Stimulated activated CD8-positive, alpha-beta memory T cell treated with anti-CD3 and anti-CD28 coated beads, Interleukin-4, amount 100 ng/mL, for 24 hours (primary cell): ENCODE results near the gene LNPK.
"Not testable (repeated sequence)": the region's sequence is repeated elsewhere in the genome, so short reads cannot be mapped to it uniquely, and the experiment has no call there.

Experiments
- DNase-seq: peaks from one replicate; pipeline ENCODE4 v3.0.0-alpha.2; 2020; ENCODE audit warnings: low read depth

The LNPK gene

GRCh38 chr2:175966839-175967238 is 35.2 kb downstream of the LNPK start:
- no peak for DNase-seq

DNA sequence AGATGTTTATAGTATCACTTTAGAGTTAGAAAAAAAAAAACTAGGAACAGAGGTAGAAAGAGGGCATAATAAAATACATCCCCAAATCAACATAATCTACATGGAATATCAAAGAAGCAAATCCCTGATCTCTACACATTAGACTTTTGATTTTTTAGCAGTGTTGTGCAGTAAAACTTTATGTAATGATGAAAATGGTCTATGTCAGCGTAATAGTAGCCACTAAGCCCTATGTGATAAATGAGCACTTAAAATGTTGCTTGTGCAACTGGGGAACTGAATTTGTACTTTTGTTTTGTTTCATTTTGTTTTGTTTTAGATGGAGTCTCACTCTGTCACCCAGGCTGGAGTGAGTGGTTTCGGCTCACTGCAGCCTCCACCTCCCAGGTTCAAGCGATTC is 36.3 kb downstream of the LNPK start:
- no peak for DNase-seq

GRCh38 chr2:175964195-175964594 is 37.9 kb downstream of the LNPK start:
- no peak for DNase-seq

GRCh38 chr2:175963171-175963570 is 38.9 kb downstream of the LNPK start:
- not testable (repeated sequence) for DNase-seq

DNA sequence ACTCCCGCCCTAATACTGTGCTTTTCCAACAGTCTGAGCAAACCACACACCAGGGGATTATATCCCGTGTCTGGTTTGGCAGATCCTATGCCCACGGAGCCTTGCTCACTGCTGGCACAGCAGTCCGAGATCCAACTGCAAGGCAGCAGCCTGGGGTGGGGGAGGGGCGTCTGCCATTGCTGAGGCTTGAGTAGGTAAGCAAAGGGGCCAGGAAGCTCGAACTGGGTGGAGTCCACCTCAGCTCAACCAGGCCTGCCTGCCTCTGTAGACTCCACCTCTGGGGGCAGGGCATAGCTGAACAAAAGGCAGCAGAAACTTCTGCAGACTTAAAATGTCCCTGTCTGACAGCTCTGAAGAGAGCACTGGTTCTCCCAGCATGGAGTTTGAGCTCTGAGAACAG is 44.2 kb downstream of the LNPK start:
- no peak for DNase-seq

- no peak for DNase-seq
These were observed 46.9 kb downstream of the LNPK start for GRCh38 chr2:175955136-175955535.

DNA sequence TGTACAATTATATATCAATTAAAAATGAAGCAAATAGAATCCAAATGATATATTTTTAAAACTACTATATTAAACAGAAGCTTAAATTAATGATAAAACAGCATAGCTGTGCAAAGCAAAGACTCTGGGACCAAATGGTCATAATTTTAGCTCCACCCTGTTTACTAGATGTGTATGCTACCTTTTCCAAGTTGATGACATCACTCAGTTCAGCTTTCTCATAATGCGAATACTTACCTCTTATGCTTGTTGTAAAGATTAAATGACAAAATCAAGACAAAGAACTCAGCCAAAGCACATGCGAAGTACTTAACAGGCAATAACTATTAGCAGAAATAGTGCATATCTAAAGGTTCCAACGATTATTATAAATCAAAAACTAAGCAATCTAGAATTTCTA is 51.6 kb downstream of the LNPK start:
- DNase-seq: no peak

GRCh38 chr2:175948191-175948590 is 53.9 kb downstream of the LNPK start:
- no peak for DNase-seq

DNA sequence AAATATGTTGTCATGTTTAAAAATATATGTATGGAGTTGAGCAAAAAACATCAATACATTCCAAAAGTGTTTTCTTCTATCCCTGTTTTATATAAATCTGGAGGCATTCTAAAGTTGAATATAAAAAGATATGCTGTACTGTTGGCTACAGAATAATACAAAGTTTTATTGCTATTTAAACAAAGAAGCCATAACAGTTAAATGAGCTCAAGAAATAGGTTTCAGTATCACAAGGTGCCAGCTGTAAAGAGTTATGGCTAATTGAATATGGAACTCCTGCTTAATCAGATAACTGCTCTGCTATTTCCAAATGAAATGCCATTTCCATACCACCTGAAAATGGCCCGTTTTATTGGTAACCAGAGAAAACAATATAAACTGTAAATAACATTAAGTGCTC is 55.0 kb downstream of the LNPK start:
- no peak for DNase-seq

- DNase-seq: no peak
These were observed 60.4 kb downstream of the LNPK start for GRCh38 chr2:175941699-175942098.

- DNase-seq: no peak
These were observed 64.9 kb downstream of the LNPK start for GRCh38 chr2:175937216-175937615.

DNA sequence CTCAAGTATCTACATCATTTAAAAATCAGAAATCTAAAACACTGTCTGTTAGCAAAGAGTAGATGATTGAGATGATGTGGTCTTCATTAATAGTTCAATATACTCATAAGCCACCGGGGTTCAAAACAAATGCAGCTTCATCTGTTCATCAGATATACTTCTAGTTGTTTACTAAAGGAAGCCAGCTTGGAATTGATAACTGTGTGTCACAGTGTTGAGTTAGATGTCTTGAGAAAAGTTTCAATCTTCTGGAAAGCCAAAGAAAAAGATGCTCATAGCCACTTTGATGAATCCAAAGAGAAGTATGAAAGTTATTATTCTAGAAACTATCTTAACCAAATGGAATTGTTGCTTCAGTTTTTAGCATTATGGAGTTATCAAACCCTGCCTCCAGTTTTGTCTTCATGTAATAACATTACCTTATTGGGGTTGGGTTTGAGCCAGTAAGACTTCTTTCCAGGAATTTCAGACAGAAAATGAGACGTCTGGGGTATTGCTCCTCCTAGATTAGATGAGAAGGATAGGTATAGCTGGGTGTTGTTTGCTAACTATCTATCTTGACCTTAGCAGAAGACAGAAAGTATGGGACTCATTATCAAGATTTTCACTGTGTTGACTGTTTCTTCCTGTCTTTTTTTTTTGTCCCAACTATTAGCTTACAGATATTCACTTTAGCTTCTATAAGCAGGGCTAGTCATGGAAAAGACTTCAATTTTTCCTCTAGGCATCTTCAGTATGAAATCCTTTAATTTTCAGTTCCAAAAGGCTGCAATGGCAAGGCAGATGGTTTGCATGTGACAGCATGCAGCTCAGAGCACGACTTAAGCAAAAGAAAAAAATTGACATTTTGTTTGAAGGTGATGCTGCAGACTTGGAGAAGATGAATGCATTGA is 66.5 kb downstream of the LNPK start:
- no peak for DNase-seq

GRCh38 chr2:175932675-175933074 is 69.4 kb downstream of the LNPK start:
- DNase-seq: no peak

- no peak for DNase-seq
These were observed 70.3 kb downstream of the LNPK start for GRCh38 chr2:175931805-175932204.

- DNase-seq: no peak
These were observed 71.6 kb downstream of the LNPK start for GRCh38 chr2:175930504-175930903.

GRCh38 chr2:175929850-175930249 is 72.2 kb downstream of the LNPK start:
- no peak for DNase-seq

DNA sequence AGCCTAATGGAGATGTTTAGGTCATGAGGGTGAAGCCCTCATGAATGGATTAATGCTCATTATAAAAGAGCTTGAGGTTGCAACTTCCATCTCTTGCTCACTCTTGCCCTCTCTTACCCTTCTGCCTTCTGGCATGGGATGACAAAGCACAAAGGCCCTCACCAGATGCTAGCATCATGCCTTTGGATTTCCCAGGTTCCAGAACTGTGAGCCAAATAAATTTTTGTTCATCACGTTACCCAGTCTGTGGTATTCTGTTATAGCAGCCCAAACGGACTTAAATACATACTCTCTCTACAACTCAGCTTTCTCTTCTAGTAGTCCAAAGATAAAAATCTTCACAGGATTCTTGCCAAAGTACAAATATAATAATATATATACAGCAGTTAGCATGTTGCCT is 75.8 kb downstream of the LNPK start:
- DNase-seq: no peak

- no peak for DNase-seq
These were observed 79.9 kb downstream of the LNPK start for GRCh38 chr2:175922160-175922559.

DNA sequence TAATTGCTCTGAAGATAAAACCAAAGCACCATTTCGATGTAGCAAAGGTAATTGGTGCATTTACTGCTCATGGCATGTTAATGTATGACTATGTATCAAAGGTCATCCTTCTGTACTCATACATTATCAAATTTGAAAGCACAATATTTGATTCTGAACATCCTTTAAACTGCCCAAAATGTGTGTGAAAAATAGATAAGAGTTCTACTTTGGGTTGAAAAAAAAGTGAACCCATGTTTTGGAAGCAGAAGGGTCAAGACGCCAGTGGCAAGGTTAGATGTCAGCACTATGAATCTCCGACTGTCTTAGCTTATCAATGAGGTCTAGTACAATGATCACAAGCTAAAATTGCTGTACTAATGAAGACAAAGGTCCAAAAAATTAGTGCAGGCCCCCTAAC is 83.1 kb downstream of the LNPK start:
- DNase-seq: no peak

DNA sequence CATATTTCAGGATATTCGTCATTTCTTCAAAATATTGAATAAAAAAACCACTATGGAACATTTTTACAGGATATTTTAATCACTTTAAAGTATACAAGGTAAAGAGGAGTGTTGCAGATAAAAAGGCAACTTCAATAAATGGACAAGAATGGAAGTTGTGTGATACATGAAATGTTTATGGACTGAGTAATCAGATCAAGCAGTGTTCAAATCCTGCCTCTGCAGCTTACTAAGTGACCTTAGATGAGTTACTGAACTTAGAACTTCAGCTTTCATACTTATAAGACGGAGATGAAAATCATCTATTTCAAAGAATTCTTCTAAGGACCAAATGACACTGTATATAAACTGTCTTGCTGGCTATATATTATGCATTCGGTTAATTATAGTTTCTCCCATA is 87.2 kb downstream of the LNPK start:
- DNase-seq: no peak

- DNase-seq: not testable (repeated sequence)
These were observed 88.0 kb downstream of the LNPK start for GRCh38 chr2:175913849-175914743.

GRCh38 chr2:175913267-175913666 is 88.8 kb downstream of the LNPK start:
- not testable (repeated sequence) for DNase-seq

DNA sequence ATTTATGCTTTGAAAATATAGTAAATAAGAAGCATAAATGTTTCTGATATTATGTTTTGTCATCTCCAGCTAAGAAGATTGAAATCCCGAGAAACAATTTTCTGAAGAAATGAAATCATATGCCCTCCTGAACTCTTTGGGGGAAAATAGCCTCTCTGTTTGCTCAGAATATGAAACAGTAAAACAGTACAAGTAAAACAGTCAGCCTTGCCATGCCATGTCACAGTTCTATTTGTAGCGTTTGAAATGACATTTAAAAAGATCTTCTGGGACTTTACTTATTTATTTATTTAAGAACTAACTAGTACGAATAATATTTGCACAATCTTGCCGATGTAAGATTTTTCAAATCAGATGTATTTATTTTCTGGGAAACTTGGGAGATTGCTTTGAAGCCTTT is 98.0 kb downstream of the LNPK start:
- no peak for DNase-seq
